H1 (cell line): ENCODE data around the gene PGBD5. TPM values are rescaled to one million over a fixed set of nuclear protein-coding genes. Genes with fewer than 3 reads are reported as not detected.

ENCODE experiments used
- CTCF ChIA-PET: fragments of 300-600 bp; sonication (Branson Sonifier 250); formaldehyde crosslinking; loops from one replicate; lab custom pipeline; 2021; ENCODE audit not compliant: partially characterized antibody; lab: Charles Lee
- POLR2A ChIA-PET: fragments of 300-600 bp; sonication (Branson Sonifier 250); formaldehyde crosslinking; loops from one replicate; lab custom pipeline; 2021; ENCODE audit warnings: inconsistent platforms; ENCODE audit not compliant: partially characterized antibody; lab: Charles Lee
- DNase-seq, 2 experiments: peaks; one replicate each; pipeline versions ENCODE4 v3.0.0 to v3.0.0-alpha.2; 2010 to 2022; ENCODE audit warnings: low spot score in 2 of 2, low read depth in 1 of 2, mixed read lengths in 1 of 2
- FAIRE-seq: peaks from 2 replicates; lab custom pipeline; 2011; peaks lifted over from hg19 to GRCh38; lab: Jason Lieb, UNC
- H2AFZ ChIP-seq: 2 replicates; pipeline ENCODE4 v1.8.1; 2012; ENCODE audit warnings: low read length, inconsistent platforms
- H2AK5ac ChIP-seq: 2 replicates; pipeline ENCODE4 v1.6.1; 2013; ENCODE audit warnings: low read depth, low read length
- H2BK120ac ChIP-seq: replicated peaks from 2 replicates; pipeline ENCODE3; 2013; ENCODE audit warnings: low read depth, low read length, inconsistent platforms
- H2BK12ac ChIP-seq: 2 replicates; pipeline ENCODE4 v1.6.1; 2013; ENCODE audit warnings: low read depth, low read length
- H2BK15ac ChIP-seq: 2 replicates; pipeline ENCODE4 v1.6.1; 2013; ENCODE audit warnings: low read length
- H2BK20ac ChIP-seq: 2 replicates; pipeline ENCODE4 v1.6.1; 2013; ENCODE audit warnings: low read length
- H2BK5ac ChIP-seq: 2 replicates; pipeline ENCODE4 v1.6.1; 2013; ENCODE audit warnings: low read depth, low read length
- H3K14ac ChIP-seq: 2 replicates; pipeline ENCODE4 v1.6.1; 2013; ENCODE audit warnings: inconsistent platforms; ENCODE audit not compliant: insufficient read length
- H3K18ac ChIP-seq: 2 replicates; pipeline ENCODE4 v1.6.1; 2013; ENCODE audit warnings: low read length; ENCODE audit errors: extremely low read depth
- H3K23ac ChIP-seq: 2 replicates; pipeline ENCODE4 v1.6.1; 2013; ENCODE audit warnings: inconsistent platforms; ENCODE audit not compliant: insufficient read length
- H3K23me2 ChIP-seq: 2 replicates; pipeline ENCODE4 v1.6.1; 2013; ENCODE audit warnings: low read depth, low read length
- H3K27ac ChIP-seq: 2 replicates; pipeline ENCODE4 v1.6.1; 2011; ENCODE audit warnings: low read depth, low read length, inconsistent platforms
- H3K27me3 ChIP-seq, 4 experiments: replicated peaks in 1 of 4; 1 replicate in 1 of 4; 2 replicates in 3 of 4; pipeline versions ENCODE4 v1.6.1 to v1.8.1; 2011 to 2013; ENCODE audit warnings: low read length in 3 of 4, mild to moderate bottlenecking in 3 of 4, inconsistent platforms in 2 of 4, mixed read lengths in 2 of 4, moderate library complexity in 1 of 4; ENCODE audit not compliant: control insufficient read depth in 3 of 4, insufficient read depth in 3 of 4; ENCODE audit errors: extremely low read depth in 1 of 4
- H3K36me3 ChIP-seq, 4 experiments: 2 replicates each; pipeline versions ENCODE4 v1.6.1 to v1.8.1; 2011 to 2013; ENCODE audit warnings: mild to moderate bottlenecking in 4 of 4, low read length in 3 of 4, moderate library complexity in 2 of 4, control low read depth in 1 of 4, inconsistent platforms in 1 of 4; ENCODE audit not compliant: insufficient read depth in 4 of 4, control insufficient read depth in 2 of 4
- H3K4ac ChIP-seq: replicated peaks from 2 replicates; pipeline ENCODE3; 2013; ENCODE audit warnings: low read length, low read depth, mixed read lengths, inconsistent platforms; ENCODE audit not compliant: insufficient read length
- H3K4me1 ChIP-seq, 4 experiments: replicated peaks in 1 of 4; 1 replicate in 1 of 4; 2 replicates in 3 of 4; pipeline versions ENCODE4 v1.6.1 to v1.8.1; 2011 to 2013; ENCODE audit warnings: low read length in 3 of 4, inconsistent platforms in 2 of 4, mixed read lengths in 1 of 4; ENCODE audit not compliant: insufficient read depth in 4 of 4, control insufficient read depth in 3 of 4
- H3K4me2 ChIP-seq, 2 experiments: 2 replicates each; pipeline versions ENCODE4 v1.6.1 to v1.8.1; 2011 to 2013; ENCODE audit warnings: low read depth in 2 of 2, low read length in 2 of 2, control low read depth in 1 of 2, inconsistent platforms in 1 of 2, mild to moderate bottlenecking in 1 of 2; ENCODE audit not compliant: insufficient read depth in 1 of 2
- H3K4me3 ChIP-seq, 4 experiments: fragments of 200-600, 300-600 bp in 1 of 4; sonication (generic), shearing (Covaris generic), sonication (Bioruptor Twin) in 1 of 4; 2 replicates each; pipeline versions ENCODE4 v1.5.1 to v1.8.1; 2011 to 2016; ENCODE audit warnings: low read length in 4 of 4, low read depth in 3 of 4, control low read depth in 2 of 4, inconsistent platforms in 2 of 4, mild to moderate bottlenecking in 2 of 4, mixed read lengths in 1 of 4, moderate library complexity in 1 of 4; ENCODE audit not compliant: insufficient read depth in 2 of 4; ENCODE audit errors: extremely low read depth in 1 of 4
- H3K56ac ChIP-seq: replicated peaks from 2 replicates; pipeline ENCODE3; 2013; ENCODE audit warnings: low read depth, mild to moderate bottlenecking, mixed read lengths, low read length, inconsistent platforms; ENCODE audit not compliant: insufficient read length
- H3K79me1 ChIP-seq: 2 replicates; pipeline ENCODE4 v1.6.1; 2013; ENCODE audit warnings: low read depth, low read length, control low read depth
- H3K79me2 ChIP-seq, 2 experiments: 2 replicates each; pipeline versions ENCODE4 v1.6.1 to v1.8.1; 2012 to 2013; ENCODE audit warnings: low read length in 2 of 2, mild to moderate bottlenecking in 2 of 2, inconsistent platforms in 1 of 2; ENCODE audit not compliant: insufficient read depth in 2 of 2, control insufficient read depth in 1 of 2
- H3K9ac ChIP-seq, 4 experiments: replicated peaks in 1 of 4; 1 replicate in 1 of 4; 2 replicates in 3 of 4; pipeline versions ENCODE4 v1.6.1 to v1.8.1; 2011 to 2013; ENCODE audit warnings: low read depth in 3 of 4, low read length in 3 of 4, control low read depth in 2 of 4, mild to moderate bottlenecking in 2 of 4, moderate library complexity in 2 of 4, inconsistent platforms in 1 of 4; ENCODE audit errors: extremely low read depth in 1 of 4
- H3K9me3 ChIP-seq, 2 experiments: 2 replicates each; pipeline versions ENCODE4 v1.6.1 to v1.8.1; 2012 to 2013; ENCODE audit warnings: mild to moderate bottlenecking in 2 of 2, moderate library complexity in 2 of 2, control low read depth in 1 of 2, inconsistent platforms in 1 of 2, low read depth in 1 of 2, low read length in 1 of 2, mixed read lengths in 1 of 2; ENCODE audit not compliant: insufficient read depth in 2 of 2
- H4K20me1 ChIP-seq, 2 experiments: replicated peaks in 1 of 2; 2 replicates each; pipeline versions ENCODE3 to v1.8.1; 2011 to 2013; ENCODE audit warnings: inconsistent platforms in 2 of 2, low read length in 2 of 2, mild to moderate bottlenecking in 1 of 2; ENCODE audit not compliant: insufficient read depth in 2 of 2, control insufficient read depth in 1 of 2
- H4K5ac ChIP-seq: 2 replicates; pipeline ENCODE4 v1.6.1; 2013; ENCODE audit warnings: low read length, low read depth, mixed read lengths, inconsistent platforms; ENCODE audit not compliant: insufficient read length
- H4K8ac ChIP-seq: 2 replicates; pipeline ENCODE4 v1.8.0; 2013; ENCODE audit warnings: mild to moderate bottlenecking, moderate library complexity, low read length, inconsistent platforms; ENCODE audit not compliant: insufficient read depth; ENCODE audit errors: extremely low read depth
- H4K91ac ChIP-seq: replicated peaks from 2 replicates; pipeline ENCODE3; 2013; ENCODE audit warnings: low read length, mixed read lengths, inconsistent platforms; ENCODE audit not compliant: insufficient read length
- FOSL1 ChIP-seq: IDR thresholded peaks from 2 replicates; pipeline ENCODE4 v1.6.1; 2011; ENCODE audit warnings: mild to moderate bottlenecking, low read depth, low read length, moderate library complexity; ENCODE audit not compliant: insufficient read depth
- WGBS, 2 experiments: shearing (Covaris generic) in 1 of 2; methylation state at CpG; one replicate each; pipeline versions ENCODE4 v1.1.6 to v1.1.7; 2013 to 2015; ENCODE audit warnings: low lambda C conversion rate in 2 of 2, mixed read lengths in 2 of 2, inconsistent platforms in 1 of 2, low coverage in 1 of 2, missing lambda C conversion rate in 1 of 2; ENCODE audit not compliant: insufficient replicate concordance in 2 of 2, insufficient coverage in 1 of 2, insufficient read length in 1 of 2; ENCODE audit errors: extremely low coverage in 1 of 2, missing lambda C conversion rate in 1 of 2; 5-methylcytosine and 5-hydroxymethylcytosine counted together
- polyA plus RNA-seq, 7 experiments: library from polyadenylated mRNA; depleted of rRNA in 3 of 7; stranded (reverse) in 5 of 7; unstranded in 2 of 7; fragments of >200 nt in 5 of 7; fragments of 200-250 nt in 2 of 7; gene quantifications; 1 replicate in 5 of 7; 2 replicates in 1 of 7; 4 replicates in 1 of 7; pipeline versions ENCODE4 v1.2.1 to v1.2.3, GENCODE V29; 2011 to 2013; ENCODE audit warnings: missing spikeins in 2 of 7, mixed read lengths in 2 of 7
- total RNA-seq: library from RNA; stranded (reverse); fragmentation: NEBNext Ultra II Directional; extraction: Animal tissue kit (Norgen Biotek cat#: 25700); gene quantifications from 2 replicates; pipeline ENCODE4 v1.2.1, GENCODE V29; 2021

The PGBD5 gene
- total and polyA plus RNA-seq, 2 of the 8 experiments (the other 6 are each of a cell fraction or from before 2014, with no cell fraction given) = 16.3 to 18.4 TPM

DNA sequence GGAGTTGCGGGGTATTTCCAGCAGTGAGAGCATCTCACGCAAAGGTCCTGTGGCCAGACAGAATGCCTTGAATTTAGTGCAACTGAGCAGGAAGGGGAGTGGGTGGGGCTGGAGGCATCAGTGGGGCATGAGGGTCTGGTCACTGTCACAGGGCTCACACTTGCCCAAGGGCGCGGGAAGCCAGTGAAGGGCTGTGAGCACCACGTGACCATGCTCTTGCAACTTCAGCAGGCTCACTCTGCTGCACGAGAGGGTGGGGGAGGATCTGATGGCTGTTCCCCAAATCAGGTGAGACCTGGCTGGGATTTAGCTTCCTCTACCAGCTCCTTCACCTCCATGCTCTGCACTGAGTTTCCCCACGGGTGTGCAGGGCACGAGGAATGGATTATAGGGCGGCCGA lies 64.2 kb downstream of the PGBD5 start:
- TF ChIP-seq FOSL1 = no peak
- TF ChIP-seq, all 59 proteins: peak for 0
- no peaks in the 10 kb centered on the region for H4K20me1 ChIP-seq

More for the DNA sequence above, 64.2 kb downstream of the PGBD5 start:
- Histone ChIP-seq H2BK5ac (no peak overlapping the region), H3K14ac (no peak overlapping the region), H3K79me1 (no peaks in the 10 kb centered on the region; the same call in 1 of the 2 replicates), H2AFZ (no peak overlapping the region), H3K23ac (no peak overlapping the region), H3K27ac (no peak overlapping the region), H2AK5ac (no peak overlapping the region), H3K4me3 (no peak overlapping the region), H3K4me1 (peaks cover 0 to 3% (median 1%) of the 10 kb centered on the region in 4 experiments; a peak in 3 of 7 replicates), H4K91ac (no peak overlapping the region), H2BK120ac (no peak overlapping the region), H3K79me2 (no peaks in the 10 kb centered on the region; a peak in 1 of 4 replicates), H3K23me2 (no peaks in the 10 kb centered on the region), H4K5ac (no peak overlapping the region), H2BK15ac (no peak overlapping the region), H3K4me2 (no peak overlapping the region), H4K8ac (no peak overlapping the region), H3K4ac (no peak overlapping the region), H2BK20ac (no peak overlapping the region), H3K56ac (no peak overlapping the region), H2BK12ac (no peak overlapping the region), H3K9ac (0 out of 7 replicates have a peak overlapping the region, but pooled peaks of 1 of the 4 experiments have one; percentile 0), H3K27me3 (no peaks in the 10 kb centered on the region), H3K18ac (no peak overlapping the region), H3K36me3 (no peaks in the 10 kb centered on the region), H3K9me3 (no peaks in the 10 kb centered on the region)
- 95% methylated on average over 10 of the region's 10 CpGs; no CpG with 5 or more reads in 1 of the 2 experiments for WGBS, 2 experiments
- FAIRE-seq (no peak), DNase-seq (no peak)
- POLR2A ChIA-PET = no interaction called here
- CTCF ChIA-PET = interaction anchor here (1.4 to 1.6 kb wide), 2 partner anchors 10 to 219 kb away, joined by 4 to 6 read pairs; no protein-coding TSS in a partner anchor
